ENCODE results near the gene REC8. TPM values are rescaled to one million over a fixed set of nuclear protein-coding genes. Genes with fewer than 3 reads are reported as not detected.

The REC8 gene
- total RNA-seq, 4 donors from 2014 or later = 2.5 to 17.2 (median 10.2) TPM

GRCh38 chr14:24172871-24173281 is 996 bp downstream of the REC8 start:
- Histone ChIP-seq H3K4me1 (peaks cover 10% of the 10 kb centered on the region), H3K9me3 (no peaks in the 10 kb centered on the region), H3K4me3 (no peak overlapping the region), H3K36me3 (peaks cover 27% of the 10 kb centered on the region), H3K27ac (no peak overlapping the region), H3K27me3 (no peaks in the 10 kb centered on the region)
- DNase-seq (ENCODE audit: low spot score in 2 of 2) = peak in 1 of 2 donors; percentile 42
- no peak for TF ChIP-seq CTCF (IDR thresholded peaks at IDR 0.05)
- no peak for TF ChIP-seq POLR2AphosphoS5 (IDR thresholded peaks at IDR 0.05)
- TF ChIP-seq POLR2A (IDR thresholded peaks at IDR 0.05) = no peak
- no peak for TF ChIP-seq EP300 (IDR thresholded peaks at IDR 0.05)
- 67% methylated on average over 17 of the region's 20 CpGs for WGBS

DNA sequence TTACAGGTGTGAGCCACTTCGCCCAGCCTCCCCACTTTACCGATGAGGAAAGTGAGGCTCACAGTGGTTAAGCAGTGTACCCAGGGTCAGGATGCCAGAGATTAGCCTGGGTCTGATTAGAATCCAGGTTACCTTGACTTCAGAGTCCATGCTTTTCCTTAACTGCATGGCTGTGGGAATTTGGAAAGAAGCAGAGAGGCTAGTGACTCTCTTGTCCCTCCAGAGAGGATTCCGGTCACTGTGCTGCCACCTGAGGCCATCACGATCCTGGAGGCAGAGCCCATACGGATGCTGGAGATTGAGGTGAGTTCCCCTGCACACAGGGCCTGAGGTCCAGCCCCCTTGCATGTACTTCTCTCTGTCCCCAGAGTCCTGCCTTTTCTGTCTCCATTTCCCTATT is 4.7 kb downstream of the REC8 start:
- no peak for TF ChIP-seq EP300 (IDR thresholded peaks at IDR 0.05)
- Histone ChIP-seq H3K4me1 (peaks cover 6% of the 10 kb centered on the region), H3K9me3 (no peaks in the 10 kb centered on the region), H3K27ac (no peak overlapping the region), H3K36me3 (peaks cover 51% of the 10 kb centered on the region), H3K27me3 (no peaks in the 10 kb centered on the region), H3K4me3 (no peak overlapping the region)
- 100% methylated on average over 3 of the region's 5 CpGs for WGBS
- DNase-seq (ENCODE audit: low spot score in 2 of 2) = peak in 1 of 2 donors; percentile 46

DNA sequence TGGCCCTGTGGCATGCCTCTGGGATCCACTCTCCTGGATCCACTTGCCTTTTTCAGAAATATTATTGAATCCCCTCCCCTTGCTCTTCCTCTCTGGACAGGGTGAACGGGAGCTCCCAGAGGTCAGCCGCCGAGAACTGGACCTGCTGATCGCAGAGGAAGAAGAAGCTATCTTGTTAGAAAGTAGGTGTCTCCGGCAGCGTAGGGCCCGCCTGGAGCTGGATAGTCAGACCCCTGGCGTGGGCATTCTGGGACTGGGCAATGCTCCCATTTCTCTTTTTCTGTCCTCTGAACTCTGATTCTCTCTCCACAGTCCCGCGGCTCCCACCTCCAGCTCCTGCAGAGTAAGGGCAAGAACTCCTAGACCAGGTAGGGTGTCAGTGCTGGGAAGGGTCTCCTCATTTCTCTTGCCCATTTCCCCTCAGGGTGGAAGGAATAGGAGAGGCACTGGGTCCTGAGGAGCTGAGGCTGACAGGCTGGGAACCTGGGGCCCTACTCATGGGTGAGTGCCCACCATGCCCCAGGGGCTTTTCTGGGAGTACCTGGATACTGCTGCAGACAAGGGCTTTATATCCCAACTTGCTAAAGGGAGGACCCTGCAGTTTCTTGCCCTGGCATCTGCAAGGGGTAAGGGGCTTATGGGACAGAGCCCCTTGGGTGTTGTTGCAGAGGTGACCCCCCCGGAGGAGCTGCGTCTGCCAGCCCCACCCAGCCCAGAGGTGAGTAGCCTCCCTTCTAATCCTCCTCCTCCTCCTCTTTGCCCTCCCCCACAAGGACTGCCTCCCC is 5.4 kb downstream of the REC8 start:
- DNase-seq (ENCODE audit: low spot score in 2 of 2) = peak in 1 of 2 donors; percentile 58
- no peak overlapping the region for H3K27ac ChIP-seq
- no peaks in the 10 kb centered on the region for H3K27me3 ChIP-seq
- no peaks in the 10 kb centered on the region for H3K9me3 ChIP-seq
- TF ChIP-seq POLR2A (IDR thresholded peaks at IDR 0.05) (no peak), CTCF (IDR thresholded peaks at IDR 0.05) (no peak), EP300 (IDR thresholded peaks at IDR 0.05) (no peak), POLR2AphosphoS5 (IDR thresholded peaks at IDR 0.05) (no peak)
- WGBS = 89% methylated on average over 12 of the region's 12 CpGs
- peaks cover 58% of the 10 kb centered on the region for H3K36me3 ChIP-seq
- H3K4me3 ChIP-seq = no peak overlapping the region
- no peaks in the 10 kb centered on the region for H3K4me1 ChIP-seq

DNA sequence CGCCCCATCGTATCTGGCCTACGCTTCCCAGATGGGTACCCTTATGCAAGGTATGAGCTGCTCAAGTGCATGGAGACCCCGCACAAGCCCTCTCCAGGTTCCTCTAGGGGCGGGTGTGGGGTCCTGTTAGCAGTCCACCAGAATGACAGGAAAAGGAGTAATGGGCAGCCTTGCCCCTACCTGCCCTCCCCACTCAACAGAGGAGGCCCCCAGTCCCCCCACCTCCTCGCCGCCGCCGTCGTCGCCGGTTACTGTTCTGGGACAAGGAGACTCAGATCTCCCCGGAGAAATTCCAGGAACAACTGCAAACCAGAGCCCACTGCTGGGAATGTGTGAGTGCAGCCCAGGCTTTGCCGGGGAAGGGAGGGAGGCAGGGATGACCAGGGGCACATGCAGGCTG is 6.0 kb downstream of the REC8 start:
- Histone ChIP-seq H3K36me3 (peaks cover 64% of the 10 kb centered on the region), H3K4me1 (no peaks in the 10 kb centered on the region), H3K4me3 (no peak overlapping the region), H3K9me3 (no peaks in the 10 kb centered on the region), H3K27ac (no peak overlapping the region), H3K27me3 (no peaks in the 10 kb centered on the region)
- no peak for DNase-seq (ENCODE audit: low spot score in 2 of 2)
- no peak for TF ChIP-seq POLR2AphosphoS5 (IDR thresholded peaks at IDR 0.05)
- TF ChIP-seq CTCF (IDR thresholded peaks at IDR 0.05) = no peak
- no peak for TF ChIP-seq POLR2A (IDR thresholded peaks at IDR 0.05)
- TF ChIP-seq EP300 (IDR thresholded peaks at IDR 0.05) = no peak
- WGBS = 92% methylated on average over 14 of the region's 14 CpGs

DNA sequence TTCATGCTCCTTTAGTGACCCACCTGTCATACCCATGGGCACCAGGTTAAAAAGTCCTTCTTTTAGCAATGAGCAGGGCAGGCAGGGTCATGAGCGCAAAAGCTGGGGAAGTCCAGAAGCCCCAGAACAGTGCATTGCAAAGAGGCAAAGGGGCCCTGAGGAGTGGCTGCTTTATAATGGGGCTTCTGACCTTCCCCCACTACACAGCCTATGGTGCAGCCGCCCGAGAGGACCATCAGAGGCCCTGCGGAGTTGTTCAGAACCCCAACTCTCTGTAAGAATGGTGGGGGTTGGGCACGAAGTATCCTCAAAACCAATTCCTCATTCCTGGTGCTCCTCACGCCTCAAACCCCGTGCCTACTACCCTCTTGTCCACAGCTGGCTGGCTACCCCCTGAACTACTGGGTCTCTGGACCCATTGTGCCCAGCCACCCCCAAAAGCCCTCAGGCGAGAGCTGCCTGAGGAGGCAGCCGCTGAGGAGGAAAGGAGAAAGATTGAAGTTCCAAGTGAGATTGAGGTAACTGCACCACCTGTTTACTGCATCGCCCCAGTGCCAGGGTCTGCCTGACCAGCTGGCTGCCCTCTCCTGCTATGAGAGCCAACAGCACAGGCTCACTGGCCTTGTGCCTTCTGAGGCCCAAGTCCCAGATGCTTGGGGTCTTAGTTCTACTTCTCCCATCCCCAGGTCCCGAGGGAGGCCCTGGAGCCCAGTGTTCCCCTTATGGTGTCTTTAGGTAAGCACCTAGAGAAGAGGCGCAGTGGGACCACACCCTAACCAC is 6.7 kb downstream of the REC8 start:
- Histone ChIP-seq H3K9me3 (no peaks in the 10 kb centered on the region), H3K27me3 (no peaks in the 10 kb centered on the region), H3K36me3 (peaks cover 71% of the 10 kb centered on the region), H3K27ac (no peak overlapping the region), H3K4me3 (no peak overlapping the region), H3K4me1 (no peaks in the 10 kb centered on the region)
- 85% methylated on average over 9 of the region's 12 CpGs for WGBS
- DNase-seq (ENCODE audit: low spot score in 2 of 2) = no peak
- TF ChIP-seq CTCF (IDR thresholded peaks at IDR 0.05) (no peak), POLR2AphosphoS5 (IDR thresholded peaks at IDR 0.05) (no peak), POLR2A (IDR thresholded peaks at IDR 0.05) (no peak), EP300 (IDR thresholded peaks at IDR 0.05) (no peak)

All from suprapubic skin (tissue), 4 donors.